GM19023 (cell line): Measurements from ENCODE around the gene MTA1.

ENCODE experiments used
- ATAC-seq: cut with Tn5 transposase; IDR thresholded peaks from one replicate; pipeline ENCODE4 v1.9.1; 2021; ENCODE audit warnings: mild to moderate bottlenecking, moderate library complexity; ENCODE audit not compliant: unreplicated experiment

Gene MTA1

GRCh38 chr14:105419195-105420091 is at the start of gene MTA1:
MTA1 (plus strand) TSS chr14:105419827; CDS start chr14:105420036, 209 bp downstream.
- ATAC-seq = no peak

- no peak for ATAC-seq
Measured at GRCh38 chr14:105374389-105374788, 45.2 kb upstream of the MTA1 start.

- ATAC-seq = no peak
Measured at GRCh38 chr14:105375635-105376057, 44.0 kb upstream of the MTA1 start.

GRCh38 chr14:105376521-105377440 is 42.8 kb upstream of the MTA1 start:
- ATAC-seq = no peak

GRCh38 chr14:105377555-105378182 is 42.0 kb upstream of the MTA1 start:
- ATAC-seq = no peak

- no peak for ATAC-seq
Measured at GRCh38 chr14:105378199-105378598, 41.4 kb upstream of the MTA1 start.

GRCh38 chr14:105378873-105379685 is 40.5 kb upstream of the MTA1 start:
- ATAC-seq = no peak

- no peak for ATAC-seq
Measured at GRCh38 chr14:105379946-105380345, 39.7 kb upstream of the MTA1 start.

GRCh38 chr14:105380756-105381155 is 38.9 kb upstream of the MTA1 start:
- no peak for ATAC-seq

- ATAC-seq = no peak
Measured at GRCh38 chr14:105381446-105382342, 37.9 kb upstream of the MTA1 start.

GRCh38 chr14:105382343-105383082 is 37.1 kb upstream of the MTA1 start:
- no peak for ATAC-seq

GRCh38 chr14:105383083-105383730 is 36.4 kb upstream of the MTA1 start:
- ATAC-seq = no peak

GRCh38 chr14:105384041-105384557 is 35.5 kb upstream of the MTA1 start:
- ATAC-seq = no peak

GRCh38 chr14:105384605-105385321 is 34.9 kb upstream of the MTA1 start:
- ATAC-seq = no peak

- no peak for ATAC-seq
Measured at GRCh38 chr14:105385322-105385637, 34.3 kb upstream of the MTA1 start.

- ATAC-seq = no peak
Measured at GRCh38 chr14:105385698-105386365, 33.8 kb upstream of the MTA1 start.
